ENCODE data around the gene GLIPR2.

DNA sequence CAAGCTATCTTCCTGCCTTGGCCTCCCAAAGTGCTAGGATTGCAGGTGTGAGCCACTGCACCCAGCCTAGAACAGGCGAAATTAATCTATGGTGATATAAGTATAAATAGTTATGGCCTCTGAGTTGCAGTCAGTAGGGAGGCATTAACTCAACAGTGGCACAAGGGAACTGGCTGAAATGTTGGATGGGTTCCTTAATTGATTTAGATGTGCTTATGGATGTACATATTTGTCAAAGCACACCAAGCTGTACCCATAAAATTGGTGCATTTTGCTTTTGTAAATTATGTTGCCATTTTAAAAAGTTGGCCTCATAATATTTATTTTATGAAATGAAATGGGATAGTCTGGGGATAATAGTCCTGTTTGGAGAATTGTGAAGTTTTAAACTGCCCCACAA is 36.8 kb upstream of the GLIPR2 start:
- TF ChIP-seq CTCF (IDR thresholded peaks at IDR 0.05; ENCODE audit: extremely low read depth in 1 of 2, insufficient read depth in 1 of 2, low read depth in 1 of 2, low read length in 2 of 2) (no peak), EZH2 (IDR thresholded peaks at IDR 0.05; ENCODE audit: borderline replicate concordance, low read depth, low read length, severe bottlenecking) (no peak)
